ENCODE measurements around the gene GLYAT. TPM values are rescaled to one million over a fixed set of nuclear protein-coding genes. Genes with fewer than 3 reads are reported as not detected.

The GLYAT gene
- total and polyA plus RNA-seq, 2 experiments from 2014 or later: 0.10 TPM; not detected in 1

DNA sequence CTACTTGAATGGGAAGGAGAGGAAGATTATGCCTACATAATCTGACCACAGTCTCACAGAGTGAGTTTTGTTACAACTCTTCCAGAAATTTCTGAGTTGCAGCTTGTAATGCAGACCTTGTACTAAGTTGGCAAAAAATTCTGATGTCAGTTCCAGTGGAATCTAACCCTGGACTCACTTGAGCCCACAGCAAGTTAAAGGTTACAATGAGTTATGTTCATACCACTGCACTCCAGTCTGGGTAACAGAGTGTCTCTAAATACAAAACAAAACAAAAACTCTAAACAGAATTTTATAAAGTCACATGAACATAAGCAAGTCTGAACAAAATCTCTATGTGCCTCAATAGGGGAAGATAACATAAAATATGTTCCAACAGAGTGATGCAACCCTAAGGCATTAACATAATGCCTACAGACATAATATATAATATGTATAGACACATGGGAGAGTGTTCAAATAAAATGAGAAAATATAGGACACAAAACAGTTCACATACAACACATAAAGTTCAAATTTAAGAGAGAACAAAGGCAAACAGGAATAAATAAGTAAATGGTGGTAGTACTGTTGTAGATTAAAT, 1.1 kb downstream of the GLYAT start:
- TF ChIP-seq, protein P1, sequence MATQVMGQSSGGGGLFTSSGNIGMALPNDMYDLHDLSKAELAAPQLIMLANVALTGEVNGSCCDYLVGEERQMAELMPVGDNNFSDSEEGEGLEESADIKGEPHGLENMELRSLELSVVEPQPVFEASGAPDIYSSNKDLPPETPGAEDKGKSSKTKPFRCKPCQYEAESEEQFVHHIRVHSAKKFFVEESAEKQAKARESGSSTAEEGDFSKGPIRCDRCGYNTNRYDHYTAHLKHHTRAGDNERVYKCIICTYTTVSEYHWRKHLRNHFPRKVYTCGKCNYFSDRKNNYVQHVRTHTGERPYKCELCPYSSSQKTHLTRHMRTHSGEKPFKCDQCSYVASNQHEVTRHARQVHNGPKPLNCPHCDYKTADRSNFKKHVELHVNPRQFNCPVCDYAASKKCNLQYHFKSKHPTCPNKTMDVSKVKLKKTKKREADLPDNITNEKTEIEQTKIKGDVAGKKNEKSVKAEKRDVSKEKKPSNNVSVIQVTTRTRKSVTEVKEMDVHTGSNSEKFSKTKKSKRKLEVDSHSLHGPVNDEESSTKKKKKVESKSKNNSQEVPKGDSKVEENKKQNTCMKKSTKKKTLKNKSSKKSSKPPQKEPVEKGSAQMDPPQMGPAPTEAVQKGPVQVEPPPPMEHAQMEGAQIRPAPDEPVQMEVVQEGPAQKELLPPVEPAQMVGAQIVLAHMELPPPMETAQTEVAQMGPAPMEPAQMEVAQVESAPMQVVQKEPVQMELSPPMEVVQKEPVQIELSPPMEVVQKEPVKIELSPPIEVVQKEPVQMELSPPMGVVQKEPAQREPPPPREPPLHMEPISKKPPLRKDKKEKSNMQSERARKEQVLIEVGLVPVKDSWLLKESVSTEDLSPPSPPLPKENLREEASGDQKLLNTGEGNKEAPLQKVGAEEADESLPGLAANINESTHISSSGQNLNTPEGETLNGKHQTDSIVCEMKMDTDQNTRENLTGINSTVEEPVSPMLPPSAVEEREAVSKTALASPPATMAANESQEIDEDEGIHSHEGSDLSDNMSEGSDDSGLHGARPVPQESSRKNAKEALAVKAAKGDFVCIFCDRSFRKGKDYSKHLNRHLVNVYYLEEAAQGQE (IDR thresholded peaks at IDR 0.05; ENCODE audit: unreplicated experiment): no peak
- no peak for TF ChIP-seq POLR2AphosphoS5 (IDR thresholded peaks at IDR 0.05; ENCODE audit: low read depth)
- no peak for TF ChIP-seq ZNF114 (CRISPR knock-in tag; IDR thresholded peaks at IDR 0.05)
- TF ChIP-seq, protein P2, sequence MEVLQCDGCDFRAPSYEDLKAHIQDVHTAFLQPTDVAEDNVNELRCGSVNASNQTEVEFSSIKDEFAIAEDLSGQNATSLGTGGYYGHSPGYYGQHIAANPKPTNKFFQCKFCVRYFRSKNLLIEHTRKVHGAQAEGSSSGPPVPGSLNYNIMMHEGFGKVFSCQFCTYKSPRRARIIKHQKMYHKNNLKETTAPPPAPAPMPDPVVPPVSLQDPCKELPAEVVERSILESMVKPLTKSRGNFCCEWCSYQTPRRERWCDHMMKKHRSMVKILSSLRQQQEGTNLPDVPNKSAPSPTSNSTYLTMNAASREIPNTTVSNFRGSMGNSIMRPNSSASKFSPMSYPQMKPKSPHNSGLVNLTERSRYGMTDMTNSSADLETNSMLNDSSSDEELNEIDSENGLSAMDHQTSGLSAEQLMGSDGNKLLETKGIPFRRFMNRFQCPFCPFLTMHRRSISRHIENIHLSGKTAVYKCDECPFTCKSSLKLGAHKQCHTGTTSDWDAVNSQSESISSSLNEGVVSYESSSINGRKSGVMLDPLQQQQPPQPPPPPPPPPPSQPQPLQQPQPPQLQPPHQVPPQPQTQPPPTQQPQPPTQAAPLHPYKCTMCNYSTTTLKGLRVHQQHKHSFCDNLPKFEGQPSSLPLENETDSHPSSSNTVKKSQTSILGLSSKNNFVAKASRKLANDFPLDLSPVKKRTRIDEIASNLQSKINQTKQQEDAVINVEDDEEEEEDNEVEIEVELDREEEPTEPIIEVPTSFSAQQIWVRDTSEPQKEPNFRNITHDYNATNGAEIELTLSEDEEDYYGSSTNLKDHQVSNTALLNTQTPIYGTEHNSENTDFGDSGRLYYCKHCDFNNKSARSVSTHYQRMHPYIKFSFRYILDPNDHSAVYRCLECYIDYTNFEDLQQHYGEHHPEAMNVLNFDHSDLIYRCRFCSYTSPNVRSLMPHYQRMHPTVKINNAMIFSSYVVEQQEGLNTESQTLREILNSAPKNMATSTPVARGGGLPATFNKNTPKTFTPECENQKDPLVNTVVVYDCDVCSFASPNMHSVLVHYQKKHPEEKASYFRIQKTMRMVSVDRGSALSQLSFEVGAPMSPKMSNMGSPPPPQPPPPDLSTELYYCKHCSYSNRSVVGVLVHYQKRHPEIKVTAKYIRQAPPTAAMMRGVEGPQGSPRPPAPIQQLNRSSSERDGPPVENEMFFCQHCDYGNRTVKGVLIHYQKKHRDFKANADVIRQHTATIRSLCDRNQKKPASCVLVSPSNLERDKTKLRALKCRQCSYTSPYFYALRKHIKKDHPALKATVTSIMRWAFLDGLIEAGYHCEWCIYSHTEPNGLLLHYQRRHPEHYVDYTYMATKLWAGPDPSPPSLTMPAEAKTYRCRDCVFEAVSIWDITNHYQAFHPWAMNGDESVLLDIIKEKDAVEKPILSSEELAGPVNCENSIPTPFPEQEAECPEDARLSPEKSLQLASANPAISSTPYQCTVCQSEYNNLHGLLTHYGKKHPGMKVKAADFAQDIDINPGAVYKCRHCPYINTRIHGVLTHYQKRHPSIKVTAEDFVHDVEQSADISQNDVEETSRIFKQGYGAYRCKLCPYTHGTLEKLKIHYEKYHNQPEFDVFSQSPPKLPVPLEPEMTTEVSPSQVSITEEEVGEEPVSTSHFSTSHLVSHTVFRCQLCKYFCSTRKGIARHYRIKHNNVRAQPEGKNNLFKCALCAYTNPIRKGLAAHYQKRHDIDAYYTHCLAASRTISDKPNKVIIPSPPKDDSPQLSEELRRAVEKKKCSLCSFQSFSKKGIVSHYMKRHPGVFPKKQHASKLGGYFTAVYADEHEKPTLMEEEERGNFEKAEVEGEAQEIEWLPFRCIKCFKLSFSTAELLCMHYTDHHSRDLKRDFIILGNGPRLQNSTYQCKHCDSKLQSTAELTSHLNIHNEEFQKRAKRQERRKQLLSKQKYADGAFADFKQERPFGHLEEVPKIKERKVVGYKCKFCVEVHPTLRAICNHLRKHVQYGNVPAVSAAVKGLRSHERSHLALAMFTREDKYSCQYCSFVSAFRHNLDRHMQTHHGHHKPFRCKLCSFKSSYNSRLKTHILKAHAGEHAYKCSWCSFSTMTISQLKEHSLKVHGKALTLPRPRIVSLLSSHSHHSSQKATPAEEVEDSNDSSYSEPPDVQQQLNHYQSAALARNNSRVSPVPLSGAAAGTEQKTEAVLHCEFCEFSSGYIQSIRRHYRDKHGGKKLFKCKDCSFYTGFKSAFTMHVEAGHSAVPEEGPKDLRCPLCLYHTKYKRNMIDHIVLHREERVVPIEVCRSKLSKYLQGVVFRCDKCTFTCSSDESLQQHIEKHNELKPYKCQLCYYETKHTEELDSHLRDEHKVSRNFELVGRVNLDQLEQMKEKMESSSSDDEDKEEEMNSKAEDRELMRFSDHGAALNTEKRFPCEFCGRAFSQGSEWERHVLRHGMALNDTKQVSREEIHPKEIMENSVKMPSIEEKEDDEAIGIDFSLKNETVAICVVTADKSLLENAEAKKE (CRISPR knock-in tag; IDR thresholded peaks at IDR 0.05): no peak
- TF ChIP-seq CTCF (conservative IDR thresholded peaks at IDR 0.05; ENCODE audit: low read depth in 2 of 2): no peak
- TF ChIP-seq EZH2phosphoT487 (IDR thresholded peaks at IDR 0.05; ENCODE audit: unreplicated experiment): no peak
- TF ChIP-seq, protein P3, sequence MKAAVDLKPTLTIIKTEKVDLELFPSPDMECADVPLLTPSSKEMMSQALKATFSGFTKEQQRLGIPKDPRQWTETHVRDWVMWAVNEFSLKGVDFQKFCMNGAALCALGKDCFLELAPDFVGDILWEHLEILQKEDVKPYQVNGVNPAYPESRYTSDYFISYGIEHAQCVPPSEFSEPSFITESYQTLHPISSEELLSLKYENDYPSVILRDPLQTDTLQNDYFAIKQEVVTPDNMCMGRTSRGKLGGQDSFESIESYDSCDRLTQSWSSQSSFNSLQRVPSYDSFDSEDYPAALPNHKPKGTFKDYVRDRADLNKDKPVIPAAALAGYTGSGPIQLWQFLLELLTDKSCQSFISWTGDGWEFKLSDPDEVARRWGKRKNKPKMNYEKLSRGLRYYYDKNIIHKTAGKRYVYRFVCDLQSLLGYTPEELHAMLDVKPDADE (IDR thresholded peaks at IDR 0.05): no peak
- TF ChIP-seq CREB1 (CRISPR knock-in tag; IDR thresholded peaks at IDR 0.05; ENCODE audit: low read depth): no peak
- TF ChIP-seq JUNB (IDR thresholded peaks at IDR 0.05; ENCODE audit: unreplicated experiment): no peak
- H3K36me3 Mint-ChIP-seq (ENCODE audit: low read depth): peaks cover 4% of the 10 kb centered on the region; the same call in 2 of the 3 replicates
- Histone ChIP-seq H3K79me2 (replicated peaks; ENCODE audit: insufficient read depth) (no peaks in the 10 kb centered on the region), H3K9me2 (ENCODE audit: insufficient read depth) (no peaks in the 10 kb centered on the region), H3K36me3 (ENCODE audit: insufficient read depth) (no peaks in the 10 kb centered on the region), H2AFZ (no peak overlapping the region), H4K20me1 (replicated peaks; ENCODE audit: insufficient read depth) (no peaks in the 10 kb centered on the region), H3K27me3 (ENCODE audit: insufficient read depth) (no peaks in the 10 kb centered on the region), H3K4me3 (no peak overlapping the region), H3F3A (replicated peaks; ENCODE audit: low read depth) (no peaks in the 10 kb centered on the region), H3K27ac (ENCODE audit: low read depth) (no peak overlapping the region), H3K4me1 (ENCODE audit: insufficient read depth) (no peaks in the 10 kb centered on the region), H3K4me2 (no peak overlapping the region)
- H3K27me3 Mint-ChIP-seq (ENCODE audit: insufficient read depth, low read depth, poor library complexity): peaks cover 3% of the 10 kb centered on the region
- DNase-seq (ENCODE audit: low spot score): no peak
- no peak overlapping the region for H3K27ac Mint-ChIP-seq
- no peaks in the 10 kb centered on the region for H3K4me1 Mint-ChIP-seq
- H3K9me3 Mint-ChIP-seq: peaks cover 91% of the 10 kb centered on the region
- ATAC-seq: no peak
- no peak overlapping the region for H3K4me3 Mint-ChIP-seq

Measured in GM23338 (cell line).